Stomach (tissue), 9 donors: ENCODE results near the gene KLF9. TPM values are rescaled to one million over a fixed set of nuclear protein-coding genes. Genes with fewer than 3 reads are reported as not detected.

Experiments used
- DNase-seq, 2 donors: peaks; one replicate each; pipeline versions ENCODE4 v3.0.0 to v3.0.0-alpha.2; 2013 to 2019
- H3K27ac ChIP-seq, 5 donors: fragments of 200-600 bp in 4 of 5; sonication (generic) in 4 of 5; one replicate each; pipeline ENCODE4 v1.5.1; 2013 to 2019; ENCODE audit warnings: mild to moderate bottlenecking in 1 of 5, moderate library complexity in 1 of 5
- H3K27me3 ChIP-seq, 3 donors: fragments of 200-600 bp; sonication (generic); one replicate each; pipeline ENCODE4 v1.5.1; 2017 to 2019; ENCODE audit warnings: mixed run types in 1 of 3
- H3K36me3 ChIP-seq, 4 donors: fragments of 200-600 bp; sonication (generic); 1 replicate in 3 of 4; 2 replicates in 1 of 4; pipeline ENCODE4 v1.5.1; 2016 to 2019
- H3K4me1 ChIP-seq, 4 donors: fragments of 200-600 bp; sonication (generic); one replicate each; pipeline ENCODE4 v1.5.1; 2016 to 2019
- H3K4me3 ChIP-seq, 4 donors: fragments of 200-600 bp; sonication (generic) in 3 of 4; one replicate each; pipeline ENCODE4 v1.5.1; 2016 to 2019; ENCODE audit warnings: mild to moderate bottlenecking in 1 of 4
- H3K9me3 ChIP-seq, 4 donors: fragments of 200-600 bp; sonication (generic); one replicate each; pipeline ENCODE4 v1.5.1; 2016 to 2019
- EP300 ChIP-seq: sonication (generic); formaldehyde crosslinking; IDR thresholded peaks from one replicate; pipeline ENCODE4 v1.6.1; 2017; ENCODE audit warnings: antibody characterized with exemption
- POLR2A ChIP-seq, 4 donors: fragments of 450-650 bp; IDR thresholded peaks; one replicate each; pipeline ENCODE4 v1.6.1; 2016; ENCODE audit warnings: antibody characterized with exemption in 4 of 4, control low read depth in 2 of 4, mild to moderate bottlenecking in 1 of 4, moderate library complexity in 1 of 4
- POLR2AphosphoS5 ChIP-seq, 3 donors: sonication (generic); formaldehyde crosslinking; IDR thresholded peaks; one replicate each; pipeline ENCODE4 v1.6.1; 2016; ENCODE audit warnings: antibody characterized with exemption in 3 of 3
- WGBS, 5 donors: extraction: QIAGEN DNeasy Blood & Tissue Kit in 3 of 5; methylation state at CpG; one replicate each; pipeline versions ENCODE4 v1.1.5 to v1.1.7; 2013 to 2018; 5-methylcytosine and 5-hydroxymethylcytosine counted together
- intact Hi-C: fragments of 100-400 bp; cut with DNase I; formaldehyde crosslinking; loops from one replicate; pipeline ENCODE4 v1.15.1; 2023; ENCODE audit warnings: low total_unique reads
- polyA plus RNA-seq, 3 donors: library from polyadenylated mRNA; stranded (reverse); fragments of 200-250 nt; gene quantifications; one replicate each; pipeline ENCODE4 v1.2.3, GENCODE V29; 2013
- total RNA-seq, 5 donors: library from RNA; depleted of rRNA; stranded (reverse); fragments of >200 nt; gene quantifications; one replicate each; pipeline versions ENCODE4 v1.1.0 to v1.2.3, GENCODE V29; 2014 to 2016
- TF ChIP-seq, protein P1 (sequence below), 7 experiments: fragments of 450-650 bp in 4 of 7; fragments of 200-600 bp in 3 of 7; sonication (generic) in 3 of 7; IDR thresholded peaks; one replicate each; pipeline ENCODE4 v1.5.1; 2016 to 2019; ENCODE audit warnings: antibody characterized with exemption in 7 of 7, control low read depth in 2 of 7, mild to moderate bottlenecking in 1 of 7
- donor health status: healthy with polysubstance abuse.
- donor health status: Bipolar disorder and iron deficiency.
- donor health status: healthy.

The KLF9 gene
- total and polyA plus RNA-seq, 8 donors: 27.9 to 174 (median 55.8) TPM

DNA sequence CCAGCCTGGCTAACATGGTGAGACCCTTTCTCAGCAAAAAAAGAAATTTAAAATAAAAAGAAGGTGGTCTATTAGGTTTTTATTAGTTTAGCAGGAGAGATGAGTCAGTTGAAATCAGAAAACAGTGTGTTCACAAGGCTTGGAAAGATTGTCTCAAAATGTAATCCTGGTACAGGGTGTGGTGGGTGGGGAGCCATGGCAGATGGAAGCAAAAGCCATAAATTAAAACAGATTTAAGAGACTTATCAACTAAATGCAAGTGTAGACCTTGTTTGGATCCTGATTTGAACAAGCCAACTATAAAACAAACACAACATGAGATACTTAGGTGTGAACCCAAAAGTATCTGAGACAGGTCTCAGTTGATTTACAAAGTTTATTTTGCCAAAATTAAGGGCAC, 42.8 kb upstream of the KLF9 start:
- no peak overlapping the region for H3K27ac ChIP-seq
- no peak for DNase-seq
- intact Hi-C loops: no loop called here
- H3K4me3 ChIP-seq: no peak overlapping the region
- TF ChIP-seq POLR2A (IDR thresholded peaks at IDR 0.05): no peak
- TF ChIP-seq POLR2AphosphoS5 (IDR thresholded peaks at IDR 0.05): no peak
- TF ChIP-seq EP300: no peak
- TF ChIP-seq, protein P1, sequence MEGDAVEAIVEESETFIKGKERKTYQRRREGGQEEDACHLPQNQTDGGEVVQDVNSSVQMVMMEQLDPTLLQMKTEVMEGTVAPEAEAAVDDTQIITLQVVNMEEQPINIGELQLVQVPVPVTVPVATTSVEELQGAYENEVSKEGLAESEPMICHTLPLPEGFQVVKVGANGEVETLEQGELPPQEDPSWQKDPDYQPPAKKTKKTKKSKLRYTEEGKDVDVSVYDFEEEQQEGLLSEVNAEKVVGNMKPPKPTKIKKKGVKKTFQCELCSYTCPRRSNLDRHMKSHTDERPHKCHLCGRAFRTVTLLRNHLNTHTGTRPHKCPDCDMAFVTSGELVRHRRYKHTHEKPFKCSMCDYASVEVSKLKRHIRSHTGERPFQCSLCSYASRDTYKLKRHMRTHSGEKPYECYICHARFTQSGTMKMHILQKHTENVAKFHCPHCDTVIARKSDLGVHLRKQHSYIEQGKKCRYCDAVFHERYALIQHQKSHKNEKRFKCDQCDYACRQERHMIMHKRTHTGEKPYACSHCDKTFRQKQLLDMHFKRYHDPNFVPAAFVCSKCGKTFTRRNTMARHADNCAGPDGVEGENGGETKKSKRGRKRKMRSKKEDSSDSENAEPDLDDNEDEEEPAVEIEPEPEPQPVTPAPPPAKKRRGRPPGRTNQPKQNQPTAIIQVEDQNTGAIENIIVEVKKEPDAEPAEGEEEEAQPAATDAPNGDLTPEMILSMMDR (IDR thresholded peaks at IDR 0.05): no peak
- H3K27me3 ChIP-seq: no peaks in the 10 kb centered on the region
- peaks cover 9 to 22% (median 15%) of the 10 kb centered on the region in 4 donors for H3K4me1 ChIP-seq
- H3K36me3 ChIP-seq: no peaks in the 10 kb centered on the region
- no peaks in the 10 kb centered on the region for H3K9me3 ChIP-seq

DNA sequence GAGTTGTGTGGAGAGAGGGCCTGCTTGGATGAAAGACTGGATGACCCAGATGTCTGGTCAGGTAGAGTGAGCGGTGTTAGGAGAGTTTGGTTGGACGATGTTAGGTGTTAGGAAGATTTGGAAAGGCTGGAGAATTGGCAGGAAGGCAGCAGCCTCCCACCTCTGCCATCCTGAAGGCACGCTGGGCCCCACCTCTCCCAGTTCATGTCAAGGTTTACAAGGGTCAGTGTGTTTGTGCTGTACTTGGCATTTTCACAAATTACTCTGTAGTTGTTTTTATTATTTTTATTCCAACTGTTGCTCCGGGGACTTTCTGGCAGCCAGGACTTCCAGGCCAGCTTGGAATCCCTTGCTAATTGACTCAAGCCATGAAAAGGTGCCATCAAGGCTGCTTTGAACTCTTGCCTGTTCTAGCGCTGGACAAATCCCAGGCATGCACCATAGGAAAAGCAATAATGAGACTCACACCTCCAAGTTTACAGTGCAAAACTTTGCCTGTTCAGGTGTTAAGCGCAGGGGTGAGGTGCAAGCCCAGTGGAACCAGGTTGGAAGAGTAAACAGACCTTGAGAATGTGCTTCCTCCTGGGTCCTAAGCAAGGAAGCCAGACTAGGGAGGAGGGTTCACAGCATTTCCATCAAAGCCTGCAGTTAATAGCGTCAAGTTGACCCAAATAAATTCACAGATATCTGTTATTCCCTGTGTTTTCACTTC, 41.7 kb upstream of the KLF9 start:
- peak in 1 of 2 donors; percentile 46 for DNase-seq
- H3K36me3 ChIP-seq: no peaks in the 10 kb centered on the region
- no peak for TF ChIP-seq POLR2AphosphoS5 (IDR thresholded peaks at IDR 0.05)
- TF ChIP-seq, protein P1 (IDR thresholded peaks at IDR 0.05): no peak
- TF ChIP-seq POLR2A (IDR thresholded peaks at IDR 0.05): no peak
- no peak for TF ChIP-seq EP300
- WGBS, 5 donors: 45 to 62% (median 55%) methylated on average over 7 of the region's 7 CpGs
- H3K27me3 ChIP-seq: no peaks in the 10 kb centered on the region
- intact Hi-C loops: no loop called here
- H3K9me3 ChIP-seq: no peaks in the 10 kb centered on the region
- H3K4me3 ChIP-seq: no peak overlapping the region
- peaks cover 9 to 22% (median 15%) of the 10 kb centered on the region in 4 donors for H3K4me1 ChIP-seq
- H3K27ac ChIP-seq: peak overlapping the region; percentile 13 to 64 (median 44)

DNA sequence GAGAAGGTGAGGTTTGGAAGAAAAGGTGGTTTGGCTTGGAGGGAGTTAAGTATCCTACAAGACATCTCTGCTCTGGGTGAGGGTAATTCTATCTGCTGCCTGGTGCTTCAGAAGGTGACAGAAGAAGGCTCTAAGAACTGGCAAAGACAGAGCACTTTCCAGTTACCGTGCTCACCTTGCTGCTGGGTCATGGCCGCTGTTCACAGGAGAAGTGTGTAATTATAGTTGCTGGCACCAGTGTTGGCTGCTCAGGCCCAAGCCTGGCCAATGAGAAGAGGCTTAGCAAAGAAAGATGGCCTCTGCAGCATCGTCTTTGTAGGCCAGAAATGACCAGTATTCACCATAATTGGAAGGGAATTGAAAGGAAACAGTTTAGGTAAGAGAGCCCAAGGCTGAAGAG, 37.9 kb upstream of the KLF9 start:
- intact Hi-C loops: no loop called here
- Histone ChIP-seq H3K27me3 (no peaks in the 10 kb centered on the region), H3K27ac (no peak overlapping the region), H3K36me3 (no peaks in the 10 kb centered on the region), H3K4me1 (peaks cover 9 to 20% (median 15%) of the 10 kb centered on the region in 4 donors), H3K4me3 (no peak overlapping the region), H3K9me3 (no peaks in the 10 kb centered on the region)
- WGBS, 5 donors: 87 to 97% (median 94%) methylated on average over 3 of the region's 3 CpGs
- no peak for TF ChIP-seq POLR2A (IDR thresholded peaks at IDR 0.05)
- no peak for TF ChIP-seq POLR2AphosphoS5 (IDR thresholded peaks at IDR 0.05)
- TF ChIP-seq, protein P1 (IDR thresholded peaks at IDR 0.05): no peak
- TF ChIP-seq EP300: no peak
- no peak for DNase-seq

DNA sequence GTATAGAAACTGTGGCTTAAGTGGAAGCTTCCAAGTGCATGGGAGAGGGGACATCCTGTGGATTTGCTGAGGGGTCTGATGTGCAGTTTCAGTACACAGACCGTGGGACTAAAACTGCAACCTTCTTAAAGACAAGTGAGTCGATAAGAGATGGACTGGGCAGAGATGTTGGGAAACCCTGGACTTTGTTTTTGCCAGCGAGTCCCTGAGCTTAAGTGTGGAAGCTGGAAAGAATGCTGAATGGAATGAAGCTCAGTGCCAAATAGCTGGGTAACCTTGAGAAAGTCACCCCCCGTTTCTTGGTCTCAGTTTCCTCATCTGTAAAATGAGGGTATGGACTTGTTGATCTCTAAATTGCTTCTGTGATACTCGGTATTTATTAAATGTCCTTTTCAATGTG, 37.3 kb upstream of the KLF9 start:
- no peak overlapping the region for H3K27ac ChIP-seq
- no peaks in the 10 kb centered on the region for H3K27me3 ChIP-seq
- WGBS, 5 donors: 77 to 92% (median 84%) methylated on average over 5 of the region's 5 CpGs
- H3K4me3 ChIP-seq: no peak overlapping the region
- H3K9me3 ChIP-seq: no peaks in the 10 kb centered on the region
- intact Hi-C loops: no loop called here
- peaks cover 9 to 18% (median 14%) of the 10 kb centered on the region in 4 donors for H3K4me1 ChIP-seq
- H3K36me3 ChIP-seq: no peaks in the 10 kb centered on the region
- TF ChIP-seq, protein P1 (IDR thresholded peaks at IDR 0.05): no peak
- TF ChIP-seq POLR2A (IDR thresholded peaks at IDR 0.05) (no peak), POLR2AphosphoS5 (IDR thresholded peaks at IDR 0.05) (no peak), EP300 (no peak)
- no peak for DNase-seq
